Astrocyte (in vitro differentiated cells and primary cell): ENCODE data around the gene P3H1.

Experiments used
- EZH2 ChIP-seq: IDR thresholded peaks from 2 replicates; pipeline ENCODE4 v1.6.1; 2012; ENCODE audit warnings: mild to moderate bottlenecking, low read length, inconsistent platforms; ENCODE audit not compliant: insufficient read depth
- TF ChIP-seq, protein P1 (sequence below): IDR thresholded peaks from 2 replicates; pipeline ENCODE4 v1.5.1; 2011; ENCODE audit warnings: low read depth, mild to moderate bottlenecking, inconsistent platforms, low read length, moderate library complexity; ENCODE audit not compliant: insufficient read depth

DNA sequence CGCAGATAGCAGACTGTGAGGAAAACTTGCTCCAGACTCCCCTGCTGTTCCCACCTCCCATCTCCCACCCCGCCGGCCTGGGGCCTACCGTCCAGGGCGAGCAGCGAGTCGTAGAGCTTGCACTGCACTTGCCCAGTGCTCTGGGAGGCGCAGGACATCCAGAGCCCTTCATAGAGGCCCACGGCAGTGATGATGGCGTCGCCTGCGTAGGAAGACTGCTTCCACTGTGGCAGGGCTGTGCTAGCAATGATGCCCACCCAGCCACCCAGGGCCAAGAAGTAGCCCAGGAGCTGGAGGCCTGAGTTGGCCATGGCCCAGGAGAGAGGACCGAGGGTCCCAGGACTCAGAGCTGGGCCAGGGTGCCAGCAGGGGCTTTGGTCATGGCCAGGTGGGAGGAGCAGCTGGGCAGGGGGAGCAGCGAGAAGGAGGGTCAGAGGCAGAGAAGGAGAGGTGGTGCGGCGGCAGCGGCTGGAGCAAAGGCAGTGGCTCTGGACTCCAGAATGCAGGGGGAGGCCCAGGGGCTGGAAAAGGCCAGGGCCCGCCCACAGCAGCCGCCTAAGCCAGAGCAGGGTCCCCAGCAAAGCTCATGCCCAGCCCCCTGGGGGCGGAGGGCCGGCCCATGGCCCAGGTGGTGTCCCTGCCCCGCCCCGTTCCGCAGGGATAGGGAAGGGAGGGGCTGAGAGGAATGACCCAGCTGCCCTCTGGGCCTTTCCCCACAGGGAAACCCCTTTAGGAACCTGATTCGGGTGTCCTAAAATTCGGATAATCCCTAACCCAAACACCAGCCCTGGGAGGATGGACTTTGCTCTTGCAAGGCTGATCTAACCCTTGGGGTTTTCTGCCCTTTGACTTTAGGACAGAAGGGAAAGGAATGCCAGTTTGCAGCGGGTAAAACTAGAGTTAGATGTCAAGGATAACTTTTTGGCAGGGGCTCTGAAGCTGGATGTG lies 26.8 kb downstream of the P3H1 start, which contains the start of gene CLDN19:
- TF ChIP-seq, protein P1, sequence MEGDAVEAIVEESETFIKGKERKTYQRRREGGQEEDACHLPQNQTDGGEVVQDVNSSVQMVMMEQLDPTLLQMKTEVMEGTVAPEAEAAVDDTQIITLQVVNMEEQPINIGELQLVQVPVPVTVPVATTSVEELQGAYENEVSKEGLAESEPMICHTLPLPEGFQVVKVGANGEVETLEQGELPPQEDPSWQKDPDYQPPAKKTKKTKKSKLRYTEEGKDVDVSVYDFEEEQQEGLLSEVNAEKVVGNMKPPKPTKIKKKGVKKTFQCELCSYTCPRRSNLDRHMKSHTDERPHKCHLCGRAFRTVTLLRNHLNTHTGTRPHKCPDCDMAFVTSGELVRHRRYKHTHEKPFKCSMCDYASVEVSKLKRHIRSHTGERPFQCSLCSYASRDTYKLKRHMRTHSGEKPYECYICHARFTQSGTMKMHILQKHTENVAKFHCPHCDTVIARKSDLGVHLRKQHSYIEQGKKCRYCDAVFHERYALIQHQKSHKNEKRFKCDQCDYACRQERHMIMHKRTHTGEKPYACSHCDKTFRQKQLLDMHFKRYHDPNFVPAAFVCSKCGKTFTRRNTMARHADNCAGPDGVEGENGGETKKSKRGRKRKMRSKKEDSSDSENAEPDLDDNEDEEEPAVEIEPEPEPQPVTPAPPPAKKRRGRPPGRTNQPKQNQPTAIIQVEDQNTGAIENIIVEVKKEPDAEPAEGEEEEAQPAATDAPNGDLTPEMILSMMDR, result no peak
- TF ChIP-seq EZH2, result no peak
